ENCODE data around the gene RPS19. TPM values are rescaled to one million over a fixed set of nuclear protein-coding genes. Genes with fewer than 3 reads are reported as not detected.

RPS19 gene
- total RNA-seq, 2 experiments from 2014 or later, result 2,342 to 3,204 TPM

DNA sequence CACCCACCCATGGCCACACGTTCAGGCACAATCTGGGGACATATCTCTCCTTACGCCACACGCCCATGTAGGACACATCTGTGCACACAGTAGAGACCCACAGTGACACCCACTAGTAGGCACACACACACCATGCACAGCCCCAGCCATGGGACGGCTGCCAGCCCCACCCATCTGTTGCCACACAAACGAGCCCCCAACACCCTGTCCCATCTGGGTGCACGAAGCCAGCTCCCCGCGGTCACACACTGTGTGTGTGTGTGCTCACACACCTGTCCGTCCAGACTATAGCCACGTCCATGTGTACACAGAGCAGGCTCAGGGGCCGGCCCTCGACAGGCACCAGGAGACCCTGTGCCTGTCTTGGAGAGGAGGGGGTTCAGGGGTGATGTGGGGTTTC, 57.6 kb downstream of the RPS19 start:
- ChIA-PET CTCF (no interaction called here), POLR2A (interaction anchor here (0.6 kb wide), 1 partner anchor 397 kb away, joined by 3 read pairs; no protein-coding TSS in a partner anchor)
- Mint-ChIP-seq H3K27ac (no peak overlapping the region), H3K9me3 (ENCODE audit: low read depth) (no peaks in the 10 kb centered on the region), H3K36me3 (ENCODE audit: low read depth) (no peaks in the 10 kb centered on the region), H3K4me3 (no peak overlapping the region), H3K4me1 (peaks cover 20% of the 10 kb centered on the region), H3K27me3 (peaks cover 20% of the 10 kb centered on the region)
- ATAC-seq (no peak), DNase-seq (no peak)
- intact Hi-C loops (cut with DNase I, micrococcal nuclease), result no loop called here

DNA sequence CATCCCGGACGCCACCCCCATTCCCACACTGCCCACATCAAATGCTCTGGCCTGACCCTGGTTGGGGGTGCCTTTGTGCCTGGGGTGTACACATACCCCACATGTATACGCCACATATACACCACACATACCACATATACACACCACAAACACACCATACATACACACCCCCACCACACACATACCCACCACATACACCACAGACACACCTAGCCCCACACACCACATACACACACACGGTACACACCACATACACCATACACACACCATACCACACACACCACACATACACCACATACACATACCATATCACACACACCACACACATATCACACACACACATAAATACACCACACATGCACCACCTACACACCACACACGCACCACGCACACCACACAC, 58.0 kb downstream of the RPS19 start:
- CTCF ChIA-PET, result no interaction called here
- ATAC-seq (no peak), DNase-seq (no peak)
- H3K27ac Mint-ChIP-seq, result no peak overlapping the region
- peaks cover 22% of the 10 kb centered on the region for H3K27me3 Mint-ChIP-seq
- H3K4me1 Mint-ChIP-seq, result peaks cover 22% of the 10 kb centered on the region
- no peaks in the 10 kb centered on the region for H3K9me3 Mint-ChIP-seq (ENCODE audit: low read depth)
- intact Hi-C loops (cut with DNase I, micrococcal nuclease), result no loop called here
- no peaks in the 10 kb centered on the region for H3K36me3 Mint-ChIP-seq (ENCODE audit: low read depth)
- POLR2A ChIA-PET, result no interaction called here
- H3K4me3 Mint-ChIP-seq, result no peak overlapping the region

- POLR2A ChIA-PET, result no interaction called here
Observed at GRCh38 chr19:41918653-41919244, 58.7 kb downstream of the RPS19 start.

DNA sequence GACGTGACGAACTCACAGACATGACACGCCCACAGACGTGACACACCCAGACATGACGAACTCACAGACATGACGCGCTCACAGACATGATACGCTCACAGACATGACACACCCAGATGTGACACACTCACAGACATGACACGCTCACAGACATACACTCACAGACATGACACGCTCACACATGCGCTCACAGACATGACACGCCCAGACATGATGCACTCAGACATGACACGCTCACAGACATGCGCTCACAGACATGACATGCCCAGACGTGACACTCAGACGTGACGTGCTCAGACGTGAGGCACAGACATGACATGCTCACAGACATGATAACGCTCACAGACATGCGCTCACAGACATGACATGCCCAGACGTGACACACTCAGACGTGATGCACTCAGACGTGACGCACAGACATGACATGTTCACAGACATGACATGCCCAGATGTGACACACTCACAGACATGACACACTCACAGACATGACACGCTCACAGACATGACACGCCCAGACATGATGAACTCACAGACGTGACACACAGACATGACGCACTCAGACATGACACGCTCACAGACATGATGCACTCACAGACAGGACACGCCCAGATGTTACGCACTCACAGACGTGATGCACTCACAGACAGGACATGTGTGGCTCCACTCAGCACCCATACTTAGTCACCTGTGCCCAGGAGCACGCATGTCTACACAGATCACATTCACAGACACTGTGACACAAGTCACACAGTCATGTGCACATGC, 60.1 kb downstream of the RPS19 start:
- CTCF ChIA-PET, result interaction anchor here (1.1 kb wide), 1 partner anchor 17 kb away, joined by 5 read pairs; no protein-coding TSS in a partner anchor
- POLR2A ChIA-PET, result interaction anchor here (0.6 kb wide), 1 partner anchor 307 kb away, joined by 3 read pairs; no protein-coding TSS in a partner anchor
- H3K27ac Mint-ChIP-seq, result no peak overlapping the region
- H3K9me3 Mint-ChIP-seq (ENCODE audit: low read depth), result no peaks in the 10 kb centered on the region
- H3K36me3 Mint-ChIP-seq (ENCODE audit: low read depth), result no peaks in the 10 kb centered on the region
- intact Hi-C loops (cut with DNase I, micrococcal nuclease), result no loop called here
- H3K27me3 Mint-ChIP-seq, result peaks cover 12% of the 10 kb centered on the region
- ATAC-seq (peak; percentile 21), DNase-seq (no peak)
- H3K4me3 Mint-ChIP-seq, result no peak overlapping the region
- H3K4me1 Mint-ChIP-seq, result peaks cover 18% of the 10 kb centered on the region

More at GRCh38 chr19:41918653-41919244, 58.7 kb downstream of the RPS19 start:
- Mint-ChIP-seq H3K27me3 (peaks cover 21% of the 10 kb centered on the region), H3K4me1 (peaks cover 22% of the 10 kb centered on the region), H3K36me3 (ENCODE audit: low read depth) (no peaks in the 10 kb centered on the region), H3K4me3 (no peak overlapping the region), H3K9me3 (ENCODE audit: low read depth) (no peaks in the 10 kb centered on the region), H3K27ac (no peak overlapping the region)
- DNase-seq (no peak), ATAC-seq (no peak)
- intact Hi-C loops (cut with DNase I, micrococcal nuclease), result no loop called here
- CTCF ChIA-PET, result interaction anchor here (1.1 kb wide), 1 partner anchor 19 kb away, joined by 5 read pairs; no protein-coding TSS in a partner anchor

DNA sequence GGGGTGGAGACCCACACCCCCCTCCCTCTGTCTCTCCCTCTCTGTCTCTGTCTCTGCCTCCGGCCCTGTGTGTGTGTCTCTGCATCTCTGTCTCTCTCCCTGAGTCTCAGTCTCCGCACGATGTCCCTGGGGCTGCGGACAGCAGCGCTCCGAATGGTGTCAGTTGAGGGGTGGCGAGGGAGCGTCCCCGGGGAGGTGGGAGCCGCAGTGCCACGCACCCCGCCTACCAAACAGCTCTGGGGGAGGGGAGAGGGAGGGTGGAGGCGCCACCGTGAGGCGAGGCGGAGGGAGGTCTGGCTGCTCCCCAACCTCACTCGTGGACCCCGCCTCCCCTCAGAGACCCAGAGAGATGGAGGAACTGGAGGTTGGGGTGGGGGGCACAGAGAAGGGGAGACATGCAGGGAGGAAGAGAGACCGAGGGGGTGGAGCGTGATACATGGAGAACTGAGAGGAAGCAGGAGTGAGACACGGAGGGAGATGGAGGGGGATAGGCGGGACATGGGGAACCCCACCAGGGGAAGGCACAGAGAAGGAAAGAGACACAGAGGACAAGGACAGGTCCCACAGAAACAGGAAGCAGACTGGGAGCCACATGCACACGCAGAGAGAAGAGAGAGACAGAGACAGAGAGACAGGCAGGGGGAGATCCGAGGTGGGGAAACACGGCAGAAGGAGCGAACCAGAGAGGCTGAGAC, 61.0 kb downstream of the RPS19 start:
- Mint-ChIP-seq H3K4me3 (no peak overlapping the region), H3K36me3 (ENCODE audit: low read depth) (no peaks in the 10 kb centered on the region), H3K4me1 (peaks cover 18% of the 10 kb centered on the region), H3K27me3 (peaks cover 12% of the 10 kb centered on the region), H3K27ac (no peak overlapping the region), H3K9me3 (ENCODE audit: low read depth) (no peaks in the 10 kb centered on the region)
- intact Hi-C loops (cut with DNase I, micrococcal nuclease), result no loop called here
- ChIA-PET POLR2A (no interaction called here), CTCF (interaction anchor here (0.9 kb wide), 1 partner anchor 34 kb away, joined by 4 read pairs; no protein-coding TSS in a partner anchor)
- peak; percentile 23 for ATAC-seq
- DNase-seq, result no peak

GRCh38 chr19:41921577-41922576, 61.8 kb downstream of the RPS19 start:
- ChIA-PET POLR2A (interaction anchor here (0.6 kb wide), 1 partner anchor 23 kb away, joined by 3 read pairs; no protein-coding TSS in a partner anchor), CTCF (interaction anchor here (0.7 to 0.9 kb wide), 2 partner anchors 12 to 35 kb away, joined by 3 to 4 read pairs; no protein-coding TSS in a partner anchor)
- intact Hi-C loops (cut with DNase I, micrococcal nuclease), result no loop called here
- Mint-ChIP-seq H3K4me3 (no peak overlapping the region), H3K36me3 (ENCODE audit: low read depth) (no peaks in the 10 kb centered on the region), H3K4me1 (peaks cover 18% of the 10 kb centered on the region), H3K27me3 (peaks cover 12% of the 10 kb centered on the region), H3K9me3 (ENCODE audit: low read depth) (no peaks in the 10 kb centered on the region), H3K27ac (no peak overlapping the region)
- DNase-seq (no peak), ATAC-seq (no peak)

Small RNAs within 50 kb of the gene (microRNA-seq; reads per million reads assigned to microRNA genes)
- gene MIR6797 (ENCODE audit: borderline replicate concordance), result 3.2 reads per million

Other genes starting within 250 kb of the RPS19 start
- gene CEACAM4, start 233.2 kb upstream of the RPS19 start, total RNA-seq, result not detected
- gene CEACAM7, start 172.0 kb upstream of the RPS19 start, total RNA-seq, result not detected
- gene CEACAM5, start 151.6 kb upstream of the RPS19 start, total RNA-seq, result not detected
- not detected for gene CEACAM6, start 104.7 kb upstream of the RPS19 start, total RNA-seq
- not detected for gene CEACAM3, start 63.7 kb upstream of the RPS19 start, total RNA-seq
- gene LYPD4, start 15.6 kb upstream of the RPS19 start, total RNA-seq, result not detected
- not detected for gene DMRTC2, start 15.2 kb upstream of the RPS19 start, total RNA-seq
- 1 to 10 TPM; 4.0 to 4.1 TPM for gene CD79A, start 17.0 kb downstream of the RPS19 start, total RNA-seq
- gene ARHGEF1, start 22.9 kb downstream of the RPS19 start, total RNA-seq, result 100 to 1,000 TPM; 231 to 276 TPM
- 1 to 10 TPM; 1.7 to 1.9 TPM for gene ERFL, start 68.2 kb downstream of the RPS19 start, total RNA-seq
- 10 to 100 TPM; 35.3 to 49.7 TPM for gene RABAC1, start 99.1 kb downstream of the RPS19 start, total RNA-seq
- 1 to 10 TPM; 1.8 TPM for gene ATP1A3, start 134.0 kb downstream of the RPS19 start, total RNA-seq
- gene GRIK5, start 210.0 kb downstream of the RPS19 start, total RNA-seq, result 1 to 10 TPM; 1.6 to 1.7 TPM
- gene ZNF574, start 215.9 kb downstream of the RPS19 start, total RNA-seq, result 10 to 100 TPM; 10.7 to 14.8 TPM

Measured in activated CD4-positive, alpha-beta T cell treated with anti-CD3 and anti-CD28 coated beads for 36 hours (primary cell).